PC-3 (cell line): ENCODE results near the gene AUTS2.

Experiments used
- EZH2 ChIP-seq: fragments of 300-600 bp; sonication (generic); IDR thresholded peaks from one replicate; pipeline ENCODE4 v1.6.1; 2017; ENCODE audit warnings: antibody characterized with exemption, mild to moderate bottlenecking, low read length; ENCODE audit not compliant: unreplicated experiment
- TF ChIP-seq, protein P1 (sequence below): fragments of 300-600 bp; sonication (generic); conservative IDR thresholded peaks from 2 replicates; pipeline ENCODE4 v1.5.1; 2017; ENCODE audit warnings: antibody characterized with exemption, low read depth, mild to moderate bottlenecking, low read length

GRCh38 chr7:69575651-69576050, 22.6 kb upstream of the AUTS2 start:
- TF ChIP-seq, protein P1, sequence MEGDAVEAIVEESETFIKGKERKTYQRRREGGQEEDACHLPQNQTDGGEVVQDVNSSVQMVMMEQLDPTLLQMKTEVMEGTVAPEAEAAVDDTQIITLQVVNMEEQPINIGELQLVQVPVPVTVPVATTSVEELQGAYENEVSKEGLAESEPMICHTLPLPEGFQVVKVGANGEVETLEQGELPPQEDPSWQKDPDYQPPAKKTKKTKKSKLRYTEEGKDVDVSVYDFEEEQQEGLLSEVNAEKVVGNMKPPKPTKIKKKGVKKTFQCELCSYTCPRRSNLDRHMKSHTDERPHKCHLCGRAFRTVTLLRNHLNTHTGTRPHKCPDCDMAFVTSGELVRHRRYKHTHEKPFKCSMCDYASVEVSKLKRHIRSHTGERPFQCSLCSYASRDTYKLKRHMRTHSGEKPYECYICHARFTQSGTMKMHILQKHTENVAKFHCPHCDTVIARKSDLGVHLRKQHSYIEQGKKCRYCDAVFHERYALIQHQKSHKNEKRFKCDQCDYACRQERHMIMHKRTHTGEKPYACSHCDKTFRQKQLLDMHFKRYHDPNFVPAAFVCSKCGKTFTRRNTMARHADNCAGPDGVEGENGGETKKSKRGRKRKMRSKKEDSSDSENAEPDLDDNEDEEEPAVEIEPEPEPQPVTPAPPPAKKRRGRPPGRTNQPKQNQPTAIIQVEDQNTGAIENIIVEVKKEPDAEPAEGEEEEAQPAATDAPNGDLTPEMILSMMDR, result no peak
- TF ChIP-seq EZH2, result no peak
